Measurements from ENCODE around the gene EGFR.

EGFR gene

GRCh38 chr7:55081472-55082227 lies 62.8 kb downstream of the EGFR start:
- DNase-seq (ENCODE audit: low read depth): no peak

GRCh38 chr7:55082228-55082603 lies 63.4 kb downstream of the EGFR start:
- no peak for DNase-seq (ENCODE audit: low read depth)

- no peak for DNase-seq (ENCODE audit: low read depth)
Measured at GRCh38 chr7:55083206-55083605, 64.4 kb downstream of the EGFR start.

- no peak for DNase-seq (ENCODE audit: low read depth)
Measured at GRCh38 chr7:55084307-55084706, 65.5 kb downstream of the EGFR start.

GRCh38 chr7:55085511-55086412 lies 66.9 kb downstream of the EGFR start:
- no peak for DNase-seq (ENCODE audit: low read depth)

GRCh38 chr7:55086413-55087201 lies 67.8 kb downstream of the EGFR start:
- DNase-seq (ENCODE audit: low read depth): peak; percentile 61

- no peak for DNase-seq (ENCODE audit: low read depth)
Measured at GRCh38 chr7:55087521-55087961, 68.7 kb downstream of the EGFR start.

GRCh38 chr7:55088107-55088506 lies 69.3 kb downstream of the EGFR start:
- no peak for DNase-seq (ENCODE audit: low read depth)

- no peak for DNase-seq (ENCODE audit: low read depth)
Measured at GRCh38 chr7:55088620-55089019, 69.8 kb downstream of the EGFR start.

- DNase-seq (ENCODE audit: low read depth): no peak
Measured at GRCh38 chr7:55092186-55092974, 73.6 kb downstream of the EGFR start.

- DNase-seq (ENCODE audit: low read depth): no peak
Measured at GRCh38 chr7:55092975-55093373, 74.2 kb downstream of the EGFR start.

- DNase-seq (ENCODE audit: low read depth): no peak
Measured at GRCh38 chr7:55093674-55094073, 74.9 kb downstream of the EGFR start.

- no peak for DNase-seq (ENCODE audit: low read depth)
Measured at GRCh38 chr7:55094092-55094690, 75.4 kb downstream of the EGFR start.

GRCh38 chr7:55095672-55096071 lies 76.9 kb downstream of the EGFR start:
- no peak for DNase-seq (ENCODE audit: low read depth)

- DNase-seq (ENCODE audit: low read depth): no peak
Measured at GRCh38 chr7:55096323-55096722, 77.5 kb downstream of the EGFR start.

GRCh38 chr7:55097100-55097499 lies 78.3 kb downstream of the EGFR start:
- no peak for DNase-seq (ENCODE audit: low read depth)

- DNase-seq (ENCODE audit: low read depth): no peak
Measured at GRCh38 chr7:55099066-55099820, 80.4 kb downstream of the EGFR start.

- DNase-seq (ENCODE audit: low read depth): no peak
Measured at GRCh38 chr7:55099821-55100543, 81.2 kb downstream of the EGFR start.

- DNase-seq (ENCODE audit: low read depth): no peak
Measured at GRCh38 chr7:55100544-55101327, 81.9 kb downstream of the EGFR start.
